Measurements from ENCODE around the gene ARHGEF10L. TPM values are rescaled to one million over a fixed set of nuclear protein-coding genes. Genes with fewer than 3 reads are reported as not detected.
A peak's percentile ranks its signal among the peaks of the same experiment; 100 is the strongest.

The ARHGEF10L gene
- total RNA-seq, 1 donor from 2014 or later, result 27.8 TPM

GRCh38 chr1:17725811-17726582 is 186.5 kb downstream of the ARHGEF10L start:
- TF ChIP-seq CTCF (conservative IDR thresholded peaks at IDR 0.05; ENCODE audit: low read depth, low read length), result no peak
- DNase-seq (ENCODE audit: low read depth), result no peak
- no peak overlapping the region for H3K4me3 ChIP-seq (ENCODE audit: low read depth, low read length)

DNA sequence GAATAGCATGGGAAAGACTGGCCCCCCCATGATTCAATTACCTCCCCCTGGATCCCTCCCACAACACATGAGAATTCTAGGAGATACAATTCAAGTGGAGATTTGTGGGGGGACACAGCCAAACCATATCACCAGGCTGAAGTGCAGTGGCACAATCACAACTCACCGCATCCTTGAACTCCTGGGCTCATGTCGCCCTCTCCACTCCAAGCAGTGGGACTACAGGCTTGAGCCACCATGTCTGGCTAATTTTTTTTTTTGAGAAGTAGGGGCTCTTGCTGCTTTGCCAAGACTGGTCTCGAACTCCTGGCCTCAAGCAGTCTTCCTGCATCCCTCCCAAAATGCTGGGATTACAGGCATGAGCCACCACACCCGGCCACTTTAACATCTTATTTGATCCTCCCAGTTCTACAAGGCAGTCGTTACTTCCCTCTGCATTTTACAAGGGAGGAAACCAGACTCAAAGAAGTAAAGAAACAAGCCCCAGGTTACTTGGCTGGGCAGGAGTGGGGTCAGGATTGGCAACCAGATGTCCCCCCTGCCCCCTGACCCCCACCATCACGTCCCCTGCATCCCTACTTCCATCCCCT is 188.7 kb downstream of the ARHGEF10L start:
- DNase-seq (ENCODE audit: low read depth), result no peak
- TF ChIP-seq CTCF (conservative IDR thresholded peaks at IDR 0.05; ENCODE audit: low read depth, low read length), result peak; percentile 17
- H3K4me3 ChIP-seq (ENCODE audit: low read depth, low read length), result no peak overlapping the region

- DNase-seq (ENCODE audit: low read depth), result no peak
- no peak overlapping the region for H3K4me3 ChIP-seq (ENCODE audit: low read depth, low read length)
- no peak for TF ChIP-seq CTCF (conservative IDR thresholded peaks at IDR 0.05; ENCODE audit: low read depth, low read length)
These were observed 189.8 kb downstream of the ARHGEF10L start for GRCh38 chr1:17729248-17729647.

GRCh38 chr1:17729909-17730308 is 190.4 kb downstream of the ARHGEF10L start:
- TF ChIP-seq CTCF (conservative IDR thresholded peaks at IDR 0.05; ENCODE audit: low read depth, low read length), result no peak
- DNase-seq (ENCODE audit: low read depth), result no peak
- H3K4me3 ChIP-seq (ENCODE audit: low read depth, low read length), result no peak overlapping the region

DNA sequence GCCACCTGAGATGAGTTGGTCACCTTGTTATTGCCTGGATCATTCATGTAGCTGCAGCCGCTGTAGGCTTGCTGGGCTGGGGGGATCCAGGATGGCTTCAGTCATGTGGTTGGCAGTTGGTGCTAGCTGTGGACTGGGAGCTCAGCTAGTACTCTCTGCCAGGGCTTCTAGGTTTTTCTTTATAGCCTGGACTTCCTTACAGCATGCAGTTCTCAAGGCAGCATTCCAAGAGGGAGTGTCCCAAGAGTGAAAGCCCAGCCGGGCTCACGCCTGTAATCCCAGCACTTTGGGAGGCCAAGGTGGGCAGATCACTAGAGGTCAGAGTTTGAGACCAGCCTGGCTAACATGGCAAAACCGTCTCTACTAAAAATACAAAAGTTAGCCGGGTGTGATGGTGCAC is 192.0 kb downstream of the ARHGEF10L start:
- no peak for DNase-seq (ENCODE audit: low read depth)
- no peak overlapping the region for H3K4me3 ChIP-seq (ENCODE audit: low read depth, low read length)
- no peak for TF ChIP-seq CTCF (conservative IDR thresholded peaks at IDR 0.05; ENCODE audit: low read depth, low read length)

DNA sequence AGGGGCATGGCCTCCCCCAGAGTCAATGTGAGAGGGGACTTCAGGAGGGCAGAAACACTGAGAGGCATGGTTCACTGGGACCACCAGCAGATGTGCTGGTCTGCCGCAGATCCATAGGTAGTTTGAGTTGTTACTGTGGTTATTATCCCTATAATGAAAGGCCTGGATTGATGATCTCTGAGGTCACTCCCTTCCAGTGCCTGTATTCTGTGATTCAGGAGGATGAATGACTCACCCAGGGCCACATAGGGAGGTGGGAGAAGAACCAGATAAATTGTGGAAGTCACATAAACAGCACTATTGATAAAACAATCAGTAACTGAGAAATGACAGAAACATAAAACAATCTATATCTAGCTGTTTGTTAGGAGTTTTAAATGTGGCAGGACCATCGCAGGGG is 193.0 kb downstream of the ARHGEF10L start:
- no peak overlapping the region for H3K4me3 ChIP-seq (ENCODE audit: low read depth, low read length)
- DNase-seq (ENCODE audit: low read depth), result no peak
- TF ChIP-seq CTCF (conservative IDR thresholded peaks at IDR 0.05; ENCODE audit: low read depth, low read length), result no peak

- no peak for DNase-seq (ENCODE audit: low read depth)
- no peak overlapping the region for H3K4me3 ChIP-seq (ENCODE audit: low read depth, low read length)
- no peak for TF ChIP-seq CTCF (conservative IDR thresholded peaks at IDR 0.05; ENCODE audit: low read depth, low read length)
These were observed 194.2 kb downstream of the ARHGEF10L start for GRCh38 chr1:17733661-17734060.

Measured in epithelial cell of proximal tubule (primary cell).